HEK293 (cell line): ENCODE results near the gene DSCAML1.

Experiments
- CTCF ChIA-PET: fragments of 350-600 bp; formaldehyde crosslinking; extraction: SDS; loops from one replicate; lab custom pipeline; 2021; ENCODE audit warnings: antibody characterized with exemption; lab: Yijun Ruan, JAX
- POLR2A ChIA-PET: fragments of 300-600 bp; formaldehyde crosslinking; extraction: SDS; loops from one replicate; lab custom pipeline; 2020; ENCODE audit warnings: antibody characterized with exemption, inconsistent platforms; lab: Yijun Ruan, JAX
- H3K27ac ChIP-seq: fragments of 200-500 bp; sonication (Bioruptor generic); 2 replicates; pipeline ENCODE4 v1.5.1; 2014; ENCODE audit warnings: low read depth, low read length, control low read depth, inconsistent platforms; ENCODE audit errors: extremely low read depth
- H3K36me3 ChIP-seq, 2 experiments: fragments of 200-500 bp in 1 of 2; sonication (Bioruptor generic) in 1 of 2; 1 replicate in 1 of 2; 2 replicates in 1 of 2; pipeline ENCODE4 v1.5.1; 2014 to 2017; ENCODE audit warnings: inconsistent platforms in 2 of 2, low read length in 2 of 2; ENCODE audit not compliant: control insufficient read depth in 2 of 2, insufficient read depth in 1 of 2
- H3K4me1 ChIP-seq: fragments of 200-500 bp; sonication (Bioruptor generic); 2 replicates; pipeline ENCODE4 v1.5.1; 2014; ENCODE audit warnings: mild to moderate bottlenecking, low read length, inconsistent platforms; ENCODE audit not compliant: control insufficient read depth, insufficient read depth
- H3K4me3 ChIP-seq: 2 replicates; pipeline ENCODE4 v1.5.1; 2011; ENCODE audit warnings: low read depth, mild to moderate bottlenecking, control low read depth, low read length, moderate library complexity
- H3K9me3 ChIP-seq: fragments of 200-500 bp; sonication (Bioruptor generic); 2 replicates; pipeline ENCODE4 v1.5.1; 2014; ENCODE audit warnings: low read depth, low read length, inconsistent platforms; ENCODE audit not compliant: control insufficient read depth, insufficient read depth
- BCL11A ChIP-seq: fragments of 450-650 bp; formaldehyde crosslinking; IDR thresholded peaks from 2 replicates; pipeline ENCODE4 v1.5.1; 2016; ENCODE audit warnings: low read depth, missing biosample characterization, missing genetic modification characterization
- RBAK ChIP-seq: fragments of 450-650 bp; formaldehyde crosslinking; IDR thresholded peaks from 2 replicates; pipeline ENCODE4 v1.5.1; 2016; ENCODE audit warnings: missing biosample characterization, missing genetic modification characterization
- ZBTB1 ChIP-seq: fragments of 450-650 bp; formaldehyde crosslinking; IDR thresholded peaks from 2 replicates; pipeline ENCODE4 v1.5.1; 2016; ENCODE audit warnings: missing biosample characterization, missing genetic modification characterization
- ZNF16 ChIP-seq: fragments of 450-650 bp; formaldehyde crosslinking; IDR thresholded peaks from 2 replicates; pipeline ENCODE4 v1.5.1; 2016; ENCODE audit warnings: low read depth, missing biosample characterization, missing genetic modification characterization
- ZNF202 ChIP-seq: fragments of 450-650 bp; formaldehyde crosslinking; IDR thresholded peaks from 2 replicates; pipeline ENCODE4 v1.5.1; 2016; ENCODE audit warnings: missing biosample characterization, missing genetic modification characterization, borderline replicate concordance
- ZNF311 ChIP-seq: fragments of 450-650 bp; formaldehyde crosslinking; IDR thresholded peaks from 2 replicates; pipeline ENCODE4 v1.5.1; 2017; ENCODE audit warnings: missing biosample characterization, missing genetic modification characterization, borderline replicate concordance
- ZNF394 ChIP-seq: fragments of 450-650 bp; formaldehyde crosslinking; IDR thresholded peaks from 2 replicates; pipeline ENCODE4 v1.5.1; 2016; ENCODE audit warnings: missing biosample characterization, missing genetic modification characterization, mild to moderate bottlenecking, moderate library complexity, borderline replicate concordance
- ZNF514 ChIP-seq: fragments of 450-650 bp; formaldehyde crosslinking; IDR thresholded peaks from 2 replicates; pipeline ENCODE4 v1.5.1; 2016; ENCODE audit warnings: missing biosample characterization, missing genetic modification characterization
- ZNF548 ChIP-seq: fragments of 450-650 bp; formaldehyde crosslinking; IDR thresholded peaks from 2 replicates; pipeline ENCODE4 v1.5.1; 2016; ENCODE audit warnings: missing biosample characterization, missing genetic modification characterization
- ZNF558 ChIP-seq: fragments of 450-650 bp; formaldehyde crosslinking; IDR thresholded peaks from 2 replicates; pipeline ENCODE4 v1.5.1; 2016; ENCODE audit warnings: missing biosample characterization, missing genetic modification characterization
- ZNF623 ChIP-seq: fragments of 450-650 bp; formaldehyde crosslinking; IDR thresholded peaks from 2 replicates; pipeline ENCODE4 v1.5.1; 2016; ENCODE audit warnings: missing biosample characterization, missing genetic modification characterization
- ZNF707 ChIP-seq: fragments of 450-650 bp; formaldehyde crosslinking; IDR thresholded peaks from 2 replicates; pipeline ENCODE4 v1.5.1; 2016; ENCODE audit warnings: missing biosample characterization, missing genetic modification characterization
- ZNF768 ChIP-seq: fragments of 450-650 bp; formaldehyde crosslinking; IDR thresholded peaks from 2 replicates; pipeline ENCODE4 v1.5.1; 2018; ENCODE audit warnings: missing biosample characterization, mild to moderate bottlenecking, missing genetic modification characterization
- TF ChIP-seq, protein P1 (sequence below): fragments of 450-650 bp; formaldehyde crosslinking; IDR thresholded peaks from 2 replicates; pipeline ENCODE4 v1.5.1; 2016; ENCODE audit warnings: missing biosample characterization, missing genetic modification characterization, low read depth
- TF ChIP-seq, protein P2 (sequence below): fragments of 450-650 bp; formaldehyde crosslinking; IDR thresholded peaks from 2 replicates; pipeline ENCODE4 v1.5.1; 2016; ENCODE audit warnings: missing biosample characterization, missing genetic modification characterization
- TF ChIP-seq, protein P3 (sequence below): fragments of 450-650 bp; formaldehyde crosslinking; IDR thresholded peaks from 2 replicates; pipeline ENCODE4 v1.5.1; 2017; ENCODE audit warnings: missing biosample characterization, missing genetic modification characterization

Gene DSCAML1

DNA sequence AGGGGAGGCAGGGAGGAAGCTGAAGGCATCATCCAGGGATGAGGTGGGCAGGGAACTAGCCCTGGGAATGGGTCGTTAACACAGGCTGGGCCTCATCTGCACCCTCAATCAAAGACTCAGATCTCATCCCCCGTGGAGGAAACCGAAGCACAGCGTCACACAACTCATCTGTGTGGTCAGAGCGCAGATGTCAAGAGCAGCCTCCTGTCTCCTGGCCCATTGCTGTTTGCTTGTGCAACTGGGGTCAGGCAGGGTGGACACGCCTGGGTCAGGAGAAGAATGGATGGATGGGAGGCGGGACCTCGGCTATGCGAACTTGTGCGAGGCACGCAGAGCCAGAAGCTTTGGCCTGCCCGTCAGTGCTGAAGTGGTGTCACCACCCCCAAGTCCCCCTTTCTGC, 251.3 kb downstream of the DSCAML1 start (continued):
- TF ChIP-seq, protein P1, sequence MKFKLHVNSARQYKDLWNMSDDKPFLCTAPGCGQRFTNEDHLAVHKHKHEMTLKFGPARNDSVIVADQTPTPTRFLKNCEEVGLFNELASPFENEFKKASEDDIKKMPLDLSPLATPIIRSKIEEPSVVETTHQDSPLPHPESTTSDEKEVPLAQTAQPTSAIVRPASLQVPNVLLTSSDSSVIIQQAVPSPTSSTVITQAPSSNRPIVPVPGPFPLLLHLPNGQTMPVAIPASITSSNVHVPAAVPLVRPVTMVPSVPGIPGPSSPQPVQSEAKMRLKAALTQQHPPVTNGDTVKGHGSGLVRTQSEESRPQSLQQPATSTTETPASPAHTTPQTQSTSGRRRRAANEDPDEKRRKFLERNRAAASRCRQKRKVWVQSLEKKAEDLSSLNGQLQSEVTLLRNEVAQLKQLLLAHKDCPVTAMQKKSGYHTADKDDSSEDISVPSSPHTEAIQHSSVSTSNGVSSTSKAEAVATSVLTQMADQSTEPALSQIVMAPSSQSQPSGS, result no peak
- TF ChIP-seq ZNF623 (tag by site-specific recombination) (no peak), RBAK (tag by site-specific recombination) (no peak), ZNF558 (tag by site-specific recombination) (no peak), ZNF768 (no peak), ZNF16 (tag by site-specific recombination) (no peak), BCL11A (no peak)
- TF ChIP-seq, protein P2, sequence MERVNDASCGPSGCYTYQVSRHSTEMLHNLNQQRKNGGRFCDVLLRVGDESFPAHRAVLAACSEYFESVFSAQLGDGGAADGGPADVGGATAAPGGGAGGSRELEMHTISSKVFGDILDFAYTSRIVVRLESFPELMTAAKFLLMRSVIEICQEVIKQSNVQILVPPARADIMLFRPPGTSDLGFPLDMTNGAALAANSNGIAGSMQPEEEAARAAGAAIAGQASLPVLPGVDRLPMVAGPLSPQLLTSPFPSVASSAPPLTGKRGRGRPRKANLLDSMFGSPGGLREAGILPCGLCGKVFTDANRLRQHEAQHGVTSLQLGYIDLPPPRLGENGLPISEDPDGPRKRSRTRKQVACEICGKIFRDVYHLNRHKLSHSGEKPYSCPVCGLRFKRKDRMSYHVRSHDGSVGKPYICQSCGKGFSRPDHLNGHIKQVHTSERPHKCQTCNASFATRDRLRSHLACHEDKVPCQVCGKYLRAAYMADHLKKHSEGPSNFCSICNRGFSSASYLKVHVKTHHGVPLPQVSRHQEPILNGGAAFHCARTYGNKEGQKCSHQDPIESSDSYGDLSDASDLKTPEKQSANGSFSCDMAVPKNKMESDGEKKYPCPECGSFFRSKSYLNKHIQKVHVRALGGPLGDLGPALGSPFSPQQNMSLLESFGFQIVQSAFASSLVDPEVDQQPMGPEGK (tag by site-specific recombination), result no peak
- TF ChIP-seq, protein P3, sequence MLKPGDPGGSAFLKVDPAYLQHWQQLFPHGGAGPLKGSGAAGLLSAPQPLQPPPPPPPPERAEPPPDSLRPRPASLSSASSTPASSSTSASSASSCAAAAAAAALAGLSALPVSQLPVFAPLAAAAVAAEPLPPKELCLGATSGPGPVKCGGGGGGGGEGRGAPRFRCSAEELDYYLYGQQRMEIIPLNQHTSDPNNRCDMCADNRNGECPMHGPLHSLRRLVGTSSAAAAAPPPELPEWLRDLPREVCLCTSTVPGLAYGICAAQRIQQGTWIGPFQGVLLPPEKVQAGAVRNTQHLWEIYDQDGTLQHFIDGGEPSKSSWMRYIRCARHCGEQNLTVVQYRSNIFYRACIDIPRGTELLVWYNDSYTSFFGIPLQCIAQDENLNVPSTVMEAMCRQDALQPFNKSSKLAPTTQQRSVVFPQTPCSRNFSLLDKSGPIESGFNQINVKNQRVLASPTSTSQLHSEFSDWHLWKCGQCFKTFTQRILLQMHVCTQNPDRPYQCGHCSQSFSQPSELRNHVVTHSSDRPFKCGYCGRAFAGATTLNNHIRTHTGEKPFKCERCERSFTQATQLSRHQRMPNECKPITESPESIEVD (tag by site-specific recombination), result no peak

DNA sequence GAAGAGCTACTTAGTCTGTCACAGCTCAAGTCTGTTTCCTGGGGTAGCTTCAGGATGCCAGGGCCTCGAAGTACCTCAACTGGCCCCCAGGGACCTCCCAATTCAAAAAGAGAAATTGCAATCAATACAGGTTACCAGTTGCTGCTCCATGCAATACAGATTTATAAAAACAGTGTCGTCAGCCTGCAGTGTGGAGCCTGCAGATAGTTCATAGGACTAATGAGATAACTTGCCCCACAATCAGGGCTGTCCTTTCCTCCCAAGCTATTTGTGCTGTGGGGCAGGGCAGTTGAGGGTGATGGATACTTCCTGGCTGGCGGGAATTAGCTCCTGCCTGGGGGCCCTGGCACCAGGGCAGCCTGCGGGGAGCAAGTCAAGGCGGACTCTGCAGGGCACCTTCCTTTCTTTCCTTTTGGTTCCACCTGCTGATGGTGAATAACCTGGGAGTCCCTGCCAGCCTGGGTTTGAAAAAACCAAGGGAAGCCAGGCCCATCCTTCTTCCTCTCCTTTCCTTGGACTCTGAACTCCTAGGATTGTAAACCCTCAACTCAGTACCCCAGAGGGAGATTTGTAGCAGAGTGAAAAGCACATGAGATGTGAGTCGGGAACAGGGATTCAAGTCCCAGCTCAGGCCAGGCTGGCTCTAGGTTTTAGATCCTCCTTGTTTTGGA, 252.8 kb downstream of the DSCAML1 start:
- H3K4me1 ChIP-seq, result no peaks in the 10 kb centered on the region
- POLR2A ChIA-PET, result no interaction called here
- CTCF ChIA-PET, result interaction anchor here (2.2 kb wide), 1 partner anchor 118 kb away, joined by 7 read pairs; no protein-coding TSS in a partner anchor

DNA sequence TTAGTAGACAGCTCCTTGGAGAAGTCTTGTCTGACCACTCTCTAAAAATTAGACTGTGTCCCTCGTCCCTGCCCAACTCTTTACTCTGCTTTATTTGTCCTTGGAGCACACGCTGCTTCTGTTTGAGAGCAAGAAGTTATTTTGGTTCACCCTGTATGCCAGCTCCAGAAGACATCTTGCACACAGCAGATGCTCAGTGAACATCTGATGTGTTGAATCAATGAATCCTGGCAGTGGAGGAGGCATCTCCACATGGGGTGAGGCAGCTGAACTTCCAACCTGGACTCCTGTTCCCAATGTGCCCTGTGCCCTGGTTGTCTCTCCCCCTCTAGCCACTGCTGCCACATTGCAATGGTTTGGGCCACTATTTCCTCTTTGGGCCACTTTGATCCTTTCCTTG, 255.8 kb downstream of the DSCAML1 start:
- TF ChIP-seq ZNF394 (tag by site-specific recombination), result no peak
- Histone ChIP-seq H3K4me3 (no peak overlapping the region), H3K27ac (no peak overlapping the region), H3K9me3 (no peaks in the 10 kb centered on the region), H3K4me1 (no peaks in the 10 kb centered on the region), H3K36me3 (no peaks in the 10 kb centered on the region)
- ChIA-PET CTCF (no interaction called here), POLR2A (no interaction called here)

More for the DNA sequence above, 252.8 kb downstream of the DSCAML1 start:
- no peak for TF ChIP-seq ZNF16 (tag by site-specific recombination)
- no peak for TF ChIP-seq ZNF514
- TF ChIP-seq ZBTB1 (tag by site-specific recombination), result no peak
- no peak for TF ChIP-seq ZNF707 (tag by site-specific recombination)
- no peak for TF ChIP-seq ZNF202 (tag by site-specific recombination)
- no peak for TF ChIP-seq ZNF548 (tag by site-specific recombination)
- TF ChIP-seq ZNF311, result no peak
- Histone ChIP-seq H3K36me3 (no peaks in the 10 kb centered on the region), H3K4me3 (no peak overlapping the region), H3K9me3 (no peaks in the 10 kb centered on the region), H3K27ac (no peak overlapping the region)
